LNCaP clone FGC (cell line): ENCODE data around the gene KLHL35.
A peak's percentile ranks its signal among the peaks of the same experiment; 100 is the strongest.

Source experiments
- DNase-seq: peaks from one replicate; pipeline ENCODE4 v3.0.0-alpha.2; 2011; ENCODE audit warnings: low read depth
- H3K4me3 ChIP-seq: 2 replicates; pipeline ENCODE4 v1.5.1; 2011; ENCODE audit warnings: mild to moderate bottlenecking, low read depth, low read length, control low read depth
- CTCF ChIP-seq: IDR thresholded peaks from 2 replicates; pipeline ENCODE4 v1.5.1; 2012; ENCODE audit warnings: mild to moderate bottlenecking; ENCODE audit not compliant: control insufficient read depth, insufficient read depth; ENCODE audit errors: extremely low read depth

The KLHL35 gene

DNA sequence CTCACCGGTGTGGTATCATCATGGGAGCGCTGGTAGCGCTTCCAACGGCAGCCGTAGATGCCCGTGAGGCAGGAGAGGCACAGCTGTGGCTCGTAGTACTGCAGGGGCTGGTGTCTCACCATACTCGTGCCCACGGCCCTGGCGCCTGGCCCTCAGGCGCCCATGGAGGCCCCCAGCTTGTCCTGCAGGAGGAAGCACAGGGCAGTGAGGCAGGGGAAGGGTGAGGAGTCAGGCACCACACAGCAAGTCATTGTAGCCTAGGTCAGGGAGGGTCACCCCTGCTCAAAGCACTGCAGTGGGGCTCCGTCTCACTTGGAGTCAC is 44.6 kb upstream of the KLHL35 start:
- H3K4me3 ChIP-seq = no peak overlapping the region
- no peak for DNase-seq
- TF ChIP-seq CTCF = no peak

DNA sequence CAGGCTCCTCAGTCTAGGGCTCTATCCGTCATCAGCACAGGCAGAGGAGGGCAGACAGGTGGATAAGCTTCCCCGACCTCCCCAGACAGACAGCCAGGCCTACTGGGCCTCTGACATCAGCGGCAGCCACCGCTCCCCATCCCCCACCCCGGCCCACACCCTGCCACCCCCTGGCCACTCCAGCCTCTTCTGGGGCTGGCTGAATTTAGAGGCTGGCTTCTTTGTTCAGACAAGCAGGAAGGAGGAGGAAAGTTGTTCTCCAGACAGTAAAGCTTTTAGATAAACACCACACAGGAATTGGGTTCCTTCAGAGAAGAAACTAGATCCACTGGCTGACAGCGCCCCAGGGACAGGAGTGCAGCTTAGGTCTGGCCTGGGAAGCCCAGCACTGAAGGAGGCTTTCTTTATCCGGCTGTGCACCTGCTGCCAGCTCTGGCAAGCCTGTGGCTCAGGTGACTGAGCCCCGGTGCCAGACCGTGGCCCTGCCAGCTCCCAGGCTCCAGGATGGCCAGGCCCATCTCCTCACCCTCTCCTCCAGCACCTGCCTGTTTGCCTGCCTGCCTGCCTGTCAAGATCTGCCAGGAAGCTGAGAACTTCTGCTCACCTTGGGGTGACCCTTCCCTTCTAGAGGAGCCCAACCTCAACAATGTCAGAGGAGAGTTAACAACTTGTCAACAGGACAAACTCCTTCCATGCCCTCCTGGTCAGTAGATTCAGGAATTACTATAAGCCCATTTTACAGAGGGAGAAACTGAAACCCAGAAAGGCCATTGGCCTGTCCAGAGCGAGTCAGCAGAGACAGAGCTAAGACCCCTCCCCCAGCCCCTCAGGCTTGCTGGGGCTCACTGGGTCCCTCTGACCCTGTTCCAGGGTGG is 44.0 kb upstream of the KLHL35 start:
- no peak overlapping the region for H3K4me3 ChIP-seq
- peak; percentile 85 for DNase-seq
- TF ChIP-seq CTCF = no peak

- H3K4me3 ChIP-seq = no peak overlapping the region
- DNase-seq = no peak
- TF ChIP-seq CTCF = no peak
These were observed 43.0 kb upstream of the KLHL35 start for GRCh38 chr11:75475767-75476650.

- no peak for DNase-seq
- no peak overlapping the region for H3K4me3 ChIP-seq
- no peak for TF ChIP-seq CTCF
These were observed 42.1 kb upstream of the KLHL35 start for GRCh38 chr11:75474878-75475766.

- no peak for TF ChIP-seq CTCF
- H3K4me3 ChIP-seq = no peak overlapping the region
- no peak for DNase-seq
These were observed 41.2 kb upstream of the KLHL35 start for GRCh38 chr11:75474240-75474639.

GRCh38 chr11:75473684-75474083 is 40.7 kb upstream of the KLHL35 start:
- TF ChIP-seq CTCF = no peak
- H3K4me3 ChIP-seq = no peak overlapping the region
- no peak for DNase-seq
